HG02759 (cell line): ENCODE measurements around the gene ZNF304.

Source experiments
- ATAC-seq: cut with Tn5 transposase; IDR thresholded peaks from one replicate; pipeline ENCODE4 v1.9.1; 2021; ENCODE audit warnings: mild to moderate bottlenecking, moderate library complexity; ENCODE audit not compliant: unreplicated experiment

Gene ZNF304

GRCh38 chr19:57350877-57351805 is at the start of gene ZNF304:
TSS of gene ZNF304 (plus strand) at chr19:57351271. CDS start at chr19:57351665, 394 bp downstream.
- peak; percentile 100 for ATAC-seq

- ATAC-seq = no peak
Measured at GRCh38 chr19:57302020-57302465, 49.0 kb upstream of the ZNF304 start.

GRCh38 chr19:57302727-57303401 is 48.2 kb upstream of the ZNF304 start:
- ATAC-seq = no peak

GRCh38 chr19:57305056-57305455 is 46.0 kb upstream of the ZNF304 start:
- ATAC-seq = no peak

GRCh38 chr19:57308514-57308913 is 42.6 kb upstream of the ZNF304 start:
- no peak for ATAC-seq

DNA sequence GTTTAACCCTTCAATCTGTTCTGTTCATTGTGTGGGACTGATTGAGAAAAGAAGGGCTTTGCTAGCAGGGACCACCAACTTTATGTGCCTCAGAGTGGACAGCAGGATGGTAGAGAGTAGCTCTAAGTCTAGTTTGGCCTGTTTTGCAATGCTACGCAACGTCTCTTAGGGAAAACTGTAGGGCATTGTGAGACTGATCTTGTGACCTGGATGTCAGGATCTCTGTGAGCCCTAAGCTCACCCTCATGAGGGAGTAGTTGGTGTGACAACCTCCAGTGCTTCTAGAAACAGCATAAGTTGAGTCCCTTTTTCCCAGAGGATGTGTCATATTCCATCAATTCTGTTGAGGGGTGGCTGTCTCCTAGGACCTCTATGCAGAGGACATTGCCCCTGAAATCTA is 40.3 kb upstream of the ZNF304 start:
- no peak for ATAC-seq

- ATAC-seq = no peak
Measured at GRCh38 chr19:57314146-57314545, 36.9 kb upstream of the ZNF304 start.

DNA sequence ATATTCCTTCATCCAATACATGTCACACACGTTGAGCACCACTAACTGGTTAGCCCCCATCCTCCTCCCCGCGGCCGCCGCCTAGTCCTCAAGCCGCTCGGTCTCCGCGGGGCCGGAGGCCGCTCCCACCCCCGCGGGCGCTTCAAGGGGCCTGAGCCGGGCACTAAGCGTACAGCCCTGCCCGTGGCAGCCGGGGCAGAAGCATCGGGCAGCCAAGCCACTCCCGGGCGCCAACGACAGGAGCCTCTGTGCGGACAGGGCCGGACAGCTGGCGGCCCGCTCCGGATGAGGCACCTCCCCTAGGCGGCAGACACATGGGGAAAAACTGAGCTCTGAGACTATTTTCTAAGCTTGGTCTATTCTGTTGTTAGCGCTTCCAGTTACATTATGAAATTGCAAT is 33.6 kb upstream of the ZNF304 start:
- ATAC-seq = no peak

DNA sequence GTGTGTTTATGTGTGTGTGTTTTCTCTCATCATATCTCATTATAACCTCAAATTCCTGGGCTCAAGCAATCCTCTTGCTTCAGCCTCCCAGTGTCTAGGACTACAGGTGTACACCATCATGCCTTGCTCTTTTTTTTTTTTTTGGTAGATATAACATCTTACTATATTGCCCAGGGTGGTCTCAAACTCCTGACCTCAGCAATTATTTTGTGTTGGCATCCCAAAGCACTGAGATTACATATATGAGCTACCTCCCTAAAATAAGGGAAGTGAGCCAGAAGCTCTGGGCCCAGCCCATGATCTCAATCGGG is 31.2 kb upstream of the ZNF304 start:
- ATAC-seq = no peak

DNA sequence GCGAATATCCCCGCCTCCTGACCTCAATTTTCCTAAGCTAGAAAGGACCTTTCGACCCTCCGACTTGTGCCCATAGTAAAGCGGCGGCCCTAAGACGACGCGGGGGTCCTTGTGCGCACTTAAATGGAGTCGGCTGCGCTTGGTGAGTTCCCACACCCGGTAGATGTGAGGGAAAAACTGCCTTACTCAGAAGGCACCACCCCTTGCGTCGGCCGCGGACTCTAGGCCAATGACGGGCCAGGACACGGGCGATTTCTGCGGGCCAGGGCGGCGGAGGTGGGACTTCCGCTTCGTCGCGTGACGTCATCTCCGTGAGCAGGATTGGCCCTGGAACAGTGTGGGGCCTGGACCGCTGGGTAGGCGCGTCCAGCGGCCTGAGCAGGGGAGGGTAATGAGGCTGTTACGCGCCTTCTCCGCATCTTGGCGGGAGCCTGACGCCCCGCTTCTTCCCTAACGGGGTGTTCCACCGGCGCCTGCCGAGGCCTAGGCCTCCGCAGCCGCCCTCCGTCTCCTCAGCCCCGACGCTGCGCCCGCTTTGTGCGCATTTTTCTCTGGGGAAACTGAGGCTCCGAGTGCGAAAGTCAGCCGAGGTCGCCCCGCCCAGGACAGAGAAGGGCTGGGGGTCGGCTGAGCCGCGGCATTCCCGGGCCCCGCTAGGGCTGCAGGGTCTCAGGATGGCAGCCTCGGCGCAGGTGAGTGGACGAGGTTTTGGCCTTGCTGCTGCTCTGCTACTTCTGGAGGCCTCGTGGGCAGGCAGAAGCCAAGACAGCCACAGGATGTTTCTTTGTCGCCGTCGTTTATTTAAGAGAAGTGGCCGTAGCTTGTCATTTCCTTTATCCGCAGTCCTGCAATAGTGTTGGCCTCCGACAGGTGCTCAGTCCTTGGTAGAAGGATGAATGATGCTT is 30.6 kb upstream of the ZNF304 start, which contains the start of gene ZNF543:
ZNF543 (plus strand) TSS at position 293 of the 905 bp plus-strand sequence; CDS start at position 675, 382 bp downstream.
- ATAC-seq = peak; percentile 99

GRCh38 chr19:57321116-57321515 is 30.0 kb upstream of the ZNF304 start:
- no peak for ATAC-seq

GRCh38 chr19:57321751-57322150 is 29.3 kb upstream of the ZNF304 start:
- no peak for ATAC-seq

DNA sequence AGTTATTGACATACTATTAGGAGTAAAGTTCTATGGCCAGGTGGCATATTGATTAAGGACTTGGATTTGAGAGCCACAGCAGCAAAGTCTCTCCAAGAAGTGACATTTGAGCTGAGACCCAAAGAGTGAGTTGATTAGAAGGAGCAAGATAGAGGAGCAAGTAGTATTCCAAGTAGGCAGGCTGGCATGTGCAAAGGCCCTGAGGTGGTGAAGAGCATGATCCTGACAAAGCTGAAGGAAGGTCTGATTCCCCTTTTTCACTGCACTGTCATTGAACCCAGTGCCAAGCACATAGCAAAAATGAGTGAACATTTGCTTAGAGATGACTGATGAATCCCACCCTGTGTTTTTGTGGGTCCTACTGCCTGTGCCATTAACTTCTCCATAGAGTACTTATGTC is 26.1 kb upstream of the ZNF304 start:
- no peak for ATAC-seq

DNA sequence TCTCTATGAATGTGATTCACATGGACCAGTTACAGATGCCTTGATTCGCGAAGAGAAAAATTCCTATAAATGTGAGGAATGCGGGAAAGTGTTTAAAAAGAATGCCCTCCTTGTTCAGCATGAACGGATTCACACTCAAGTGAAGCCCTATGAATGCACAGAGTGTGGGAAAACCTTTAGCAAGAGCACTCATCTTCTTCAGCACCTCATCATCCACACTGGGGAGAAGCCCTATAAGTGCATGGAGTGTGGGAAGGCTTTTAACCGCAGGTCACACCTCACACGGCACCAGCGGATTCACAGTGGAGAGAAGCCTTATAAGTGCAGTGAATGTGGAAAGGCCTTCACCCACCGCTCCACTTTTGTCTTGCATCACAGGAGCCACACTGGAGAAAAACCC is 23.1 kb upstream of the ZNF304 start:
- ATAC-seq = no peak

DNA sequence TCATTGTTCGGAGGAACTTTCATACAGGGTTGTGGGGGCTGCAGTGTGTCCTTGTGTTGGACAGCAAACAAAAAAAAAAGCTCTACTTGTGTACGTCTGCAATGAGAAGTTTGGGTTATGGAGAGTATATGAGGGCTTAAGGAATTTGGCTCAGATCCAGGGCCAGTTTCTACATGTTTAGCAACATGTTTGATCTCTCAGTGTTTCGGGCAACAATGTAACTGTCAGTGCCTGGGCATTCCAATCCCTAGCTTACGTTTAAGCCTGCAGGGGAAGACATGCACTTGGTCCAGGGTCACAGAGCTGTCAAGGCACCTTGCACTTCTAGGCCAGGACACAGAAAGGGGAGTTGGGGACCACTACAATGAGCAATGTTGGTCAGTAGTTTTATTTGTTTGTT is 16.9 kb upstream of the ZNF304 start:
- ATAC-seq = no peak

- ATAC-seq = no peak
Measured at GRCh38 chr19:57338877-57339276, 12.2 kb upstream of the ZNF304 start.

GRCh38 chr19:57342582-57342981 is 8.5 kb upstream of the ZNF304 start:
- ATAC-seq = no peak

DNA sequence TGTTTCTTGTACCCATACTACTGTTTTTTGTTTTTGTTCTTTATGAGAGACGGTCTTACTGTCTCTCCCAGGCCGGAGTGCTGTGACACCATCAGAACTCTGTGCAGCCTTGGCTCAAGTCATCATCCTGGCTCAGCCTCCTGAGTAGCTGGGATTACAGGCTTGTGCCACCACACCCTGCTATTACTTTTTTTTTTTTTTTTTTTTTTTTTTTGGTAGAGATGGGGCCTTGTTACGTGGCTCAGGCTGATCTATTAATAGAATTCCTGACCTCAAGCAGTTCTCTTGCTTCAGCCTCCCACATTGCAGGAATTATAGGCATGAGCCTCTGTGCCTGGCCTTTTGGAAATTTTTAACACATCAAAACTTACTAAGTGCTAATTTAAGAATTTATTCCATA is 2.9 kb upstream of the ZNF304 start:
- no peak for ATAC-seq

DNA sequence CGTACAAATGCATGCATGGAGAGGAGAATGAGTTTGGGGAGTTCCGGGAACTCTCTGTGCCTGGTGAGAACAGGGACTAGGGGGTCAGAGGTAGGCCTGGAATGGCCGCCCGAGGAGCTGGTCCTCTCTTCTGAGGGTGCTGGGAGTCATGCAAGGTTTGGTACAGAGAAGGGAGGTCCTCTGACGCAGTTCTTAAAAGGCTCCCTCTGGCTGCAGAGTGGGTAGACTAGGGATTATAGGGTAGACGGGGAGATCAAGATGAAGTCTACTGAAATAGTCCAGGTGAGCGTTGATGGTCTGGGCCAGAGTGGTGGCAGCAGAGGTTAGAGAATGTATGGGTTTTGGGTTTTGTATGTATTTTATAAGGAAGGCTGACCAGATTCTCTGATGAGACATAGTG is 796 bp downstream of the ZNF304 start:
- ATAC-seq = no peak

DNA sequence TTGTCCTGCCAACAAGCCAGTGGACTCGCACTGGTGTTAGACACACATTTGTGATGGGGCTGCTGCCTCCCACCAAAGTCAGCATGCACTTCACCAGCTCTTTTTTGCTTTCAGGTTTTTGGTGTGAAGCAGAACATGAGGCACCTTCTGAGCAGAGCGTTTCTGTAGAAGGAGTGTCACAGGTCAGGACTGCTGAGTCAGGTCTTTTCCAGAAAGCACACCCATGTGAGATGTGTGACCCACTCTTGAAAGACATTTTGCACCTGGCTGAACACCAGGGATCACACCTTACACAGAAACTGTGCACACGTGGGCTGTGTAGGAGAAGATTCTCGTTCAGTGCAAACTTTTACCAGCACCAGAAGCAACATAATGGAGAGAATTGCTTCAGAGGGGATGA is 4.8 kb downstream of the ZNF304 start:
- ATAC-seq = no peak

- no peak for ATAC-seq
Measured at GRCh38 chr19:57357406-57357805, 6.3 kb downstream of the ZNF304 start.
